GM21423 (cell line): ENCODE data around the gene TBPL2.

ENCODE experiments used
- ATAC-seq: cut with Tn5 transposase; IDR thresholded peaks from one replicate; pipeline ENCODE4 v1.9.1; 2021; ENCODE audit warnings: mild to moderate bottlenecking, moderate library complexity; ENCODE audit not compliant: unreplicated experiment

TBPL2 gene

GRCh38 chr14:55370883-55371455, 69.4 kb downstream of the TBPL2 start:
- no peak for ATAC-seq

- ATAC-seq, result no peak
Measured at GRCh38 chr14:55366271-55366670, 74.1 kb downstream of the TBPL2 start.
